HepG2 (cell line): ENCODE measurements around the gene MORN3. TPM values are rescaled to one million over a fixed set of nuclear protein-coding genes. Genes with fewer than 3 reads are reported as not detected.
A peak's percentile ranks its signal among the peaks of the same experiment; 100 is the strongest.

Experiments used
- ATAC-seq: fragments of 200-7000 bp; cut with Tn5 transposase; 3 replicates; pipeline ENCODE4 v1.9.1; 2020; ENCODE audit warnings: mild to moderate bottlenecking, moderate library complexity
- BruUV-seq: library from RNA; stranded (reverse); fragments of 400-500 nt; replicated peaks from 2 replicates; lab custom pipeline; 2021; lab: Mats Ljungman, UMichigan
- CTCF ChIA-PET: fragments of 300-600 bp; formaldehyde crosslinking; extraction: SDS; loops from one replicate; lab custom pipeline; 2021; ENCODE audit warnings: low total read pairs, inconsistent platforms, low intra/inter-chr PET ratio; lab: Yijun Ruan, JAX
- POLR2A ChIA-PET: fragments of 350-600 bp; sonication (Branson Sonifier 250); formaldehyde crosslinking; loops from one replicate; lab custom pipeline; 2020; ENCODE audit warnings: antibody characterized with exemption, inconsistent platforms; lab: Yijun Ruan, JAX
- DNase-seq: peaks from one replicate; pipeline ENCODE4 v3.0.0-alpha.2; 2015; ENCODE audit warnings: low spot score
- FAIRE-seq: peaks from 3 replicates; lab custom pipeline; 2011; peaks lifted over from hg19 to GRCh38; lab: Jason Lieb, UNC
- H2AFZ ChIP-seq: one replicate; pipeline ENCODE4 v1.6.1; 2011; ENCODE audit warnings: low read length, inconsistent platforms
- H3K27ac ChIP-seq: fragments of 300-600 bp; 3 replicates; pipeline ENCODE4 v1.8.0; 2011; ENCODE audit warnings: mixed run types, mild to moderate bottlenecking, mixed read lengths, low read length, inconsistent platforms; ENCODE audit not compliant: insufficient read depth; ENCODE audit errors: extremely low read length
- H3K27me3 ChIP-seq, 2 experiments: fragments of 200-600 bp in 1 of 2; 2 replicates in 1 of 2; 3 replicates in 1 of 2; pipeline versions ENCODE4 v1.6.0 to v1.8.0; 2011; ENCODE audit warnings: low read length in 2 of 2, mild to moderate bottlenecking in 2 of 2, moderate library complexity in 2 of 2, inconsistent platforms in 1 of 2; ENCODE audit not compliant: insufficient read depth in 2 of 2, control insufficient read depth in 1 of 2
- H3K36me3 ChIP-seq, 2 experiments: fragments of 200-600 bp in 1 of 2; replicated peaks in 1 of 2; 2 replicates in 1 of 2; 3 replicates in 1 of 2; pipeline versions ENCODE4 v1.5.1 to v1.8.0; 2011; ENCODE audit warnings: low read length in 2 of 2, inconsistent platforms in 1 of 2; ENCODE audit not compliant: insufficient read depth in 2 of 2, control insufficient read depth in 1 of 2
- H3K4me1 ChIP-seq: 2 replicates; pipeline ENCODE4 v1.5.1; 2012; ENCODE audit warnings: low read length, inconsistent platforms; ENCODE audit not compliant: insufficient read depth
- H3K4me2 ChIP-seq: 2 replicates; pipeline ENCODE4 v1.6.0; 2011; ENCODE audit warnings: low read depth, low read length, inconsistent platforms
- H3K4me3 ChIP-seq, 3 experiments: fragments of 200-600 bp in 1 of 3; sonication (generic), shearing (Covaris generic) in 1 of 3; replicated peaks in 1 of 3; 2 replicates each; pipeline ENCODE4 v1.5.1; 2011 to 2016; ENCODE audit warnings: low read length in 3 of 3, inconsistent platforms in 2 of 3, low read depth in 2 of 3, mild to moderate bottlenecking in 2 of 3, control low read depth in 1 of 3, mixed read lengths in 1 of 3; ENCODE audit not compliant: insufficient read depth in 1 of 3
- H3K79me2 ChIP-seq: one replicate; pipeline ENCODE4 v1.6.1; 2011; ENCODE audit warnings: low read length, inconsistent platforms; ENCODE audit not compliant: insufficient read depth
- H3K9ac ChIP-seq: 2 replicates; pipeline ENCODE4 v1.6.0; 2011; ENCODE audit warnings: mild to moderate bottlenecking, low read depth, low read length, inconsistent platforms; ENCODE audit not compliant: insufficient read depth
- H3K9me3 ChIP-seq: 2 replicates; pipeline ENCODE4 v1.5.1; 2012; ENCODE audit warnings: mild to moderate bottlenecking, low read length
- H4K20me1 ChIP-seq: 2 replicates; pipeline ENCODE4 v1.6.0; 2011; ENCODE audit warnings: inconsistent platforms, mild to moderate bottlenecking, low read length, moderate library complexity; ENCODE audit not compliant: insufficient read depth
- CBX2 ChIP-seq, 2 experiments: fragments of 200-600 bp in 1 of 2; sonication (generic); formaldehyde crosslinking in 1 of 2; IDR thresholded peaks; 2 replicates each; pipeline versions ENCODE4 v1.7.0 to v1.8.1; 2018 to 2022; ENCODE audit warnings: low read depth in 2 of 2, low read length in 1 of 2, mild to moderate bottlenecking in 1 of 2, missing genetic modification reagents in 1 of 2
- MEF2D ChIP-seq: sonication (generic); formaldehyde crosslinking; IDR thresholded peaks from 2 replicates; pipeline ENCODE4 v1.5.1; 2020; ENCODE audit warnings: mild to moderate bottlenecking, missing genetic modification reagents
- SMAD3 ChIP-seq: sonication (generic); formaldehyde crosslinking; IDR thresholded peaks from 2 replicates; pipeline ENCODE4 v1.4.0; 2020; ENCODE audit warnings: missing genetic modification reagents
- ZFP41 ChIP-seq: sonication (generic); formaldehyde crosslinking; IDR thresholded peaks from 2 replicates; pipeline ENCODE4 v1.4.0; 2020; ENCODE audit warnings: mild to moderate bottlenecking, missing genetic modification reagents, borderline replicate concordance
- ZNF674 ChIP-seq: sonication (generic); formaldehyde crosslinking; IDR thresholded peaks from 2 replicates; pipeline ENCODE4 v1.5.0; 2020; ENCODE audit warnings: low read depth, mild to moderate bottlenecking, missing genetic modification reagents
- WGBS: methylation state at CpG from one replicate; pipeline ENCODE4 v1.1.6; 2017; ENCODE audit warnings: low lambda C conversion rate; 5-methylcytosine and 5-hydroxymethylcytosine counted together
- in situ Hi-C: cut with HindIII; loops from 2 replicates; pipeline ENCODE4 v1.10.0; 2017; ENCODE audit warnings: low pct_unique_long_range_greater_than_20kb; ENCODE audit not compliant: extremely low pct_ligation_motif_present
- intact Hi-C: fragments of 100-400 bp; cut with micrococcal nuclease; formaldehyde crosslinking; loops from one replicate; pipeline ENCODE4 v1.10.0; 2022; ENCODE audit not compliant: unreplicated experiment
- polyA plus RNA-seq, 8 experiments: library from polyadenylated mRNA; depleted of rRNA in 3 of 8; stranded (reverse) in 7 of 8; unstranded in 1 of 8; fragments of >200 nt; fragmentation: Illumina TruSeq in 4 of 8; extraction: Trizol in 4 of 8; gene quantifications; 2 replicates each; pipeline versions ENCODE4 v1.2.1 to v1.2.3, GENCODE V29; 2011 to 2016; ENCODE audit warnings: low read depth in 4 of 8, missing spikeins in 1 of 8, mixed read lengths in 1 of 8; ENCODE audit not compliant: insufficient read depth in 1 of 8
- total RNA-seq, 5 experiments: library from RNA; depleted of rRNA; stranded (reverse); fragments of >200 nt; fragmentation: Illumina TruSeq; extraction: Trizol; gene quantifications; 2 replicates each; pipeline ENCODE4 v1.2.3, GENCODE V29; 2016; ENCODE audit warnings: low read depth in 1 of 5
- TF ChIP-seq, protein P1 (sequence below): sonication (generic); formaldehyde crosslinking; IDR thresholded peaks from 2 replicates; pipeline ENCODE4 v1.4.0; 2020; ENCODE audit warnings: mild to moderate bottlenecking, missing genetic modification reagents

MORN3 gene
- total and polyA plus RNA-seq, 2 of the 13 experiments (the other 11 are each of a cell fraction or from before 2014, with no cell fraction given) = 1.1 to 2.0 TPM

DNA sequence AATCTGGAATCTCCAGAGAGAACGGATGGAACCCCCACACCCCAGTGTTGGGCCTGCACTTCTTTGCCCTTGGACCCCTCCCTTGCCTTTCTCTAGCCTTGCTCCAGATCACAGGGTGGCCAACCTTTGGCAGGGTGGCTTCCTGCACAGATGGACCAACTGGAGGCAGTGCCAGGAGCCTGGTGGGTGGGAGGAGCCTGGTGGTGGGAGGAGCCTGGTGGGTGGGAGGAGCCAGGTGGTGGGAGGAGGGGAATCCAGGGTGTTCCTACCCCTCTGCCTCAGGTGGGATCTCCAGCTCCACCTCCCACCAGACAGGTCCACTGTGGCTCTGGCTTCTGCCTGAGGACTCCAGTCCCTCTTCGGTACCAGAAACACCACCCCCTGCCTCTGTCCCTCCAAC is 58.1 kb downstream of the MORN3 start:
- H2AFZ ChIP-seq = no peak overlapping the region

DNA sequence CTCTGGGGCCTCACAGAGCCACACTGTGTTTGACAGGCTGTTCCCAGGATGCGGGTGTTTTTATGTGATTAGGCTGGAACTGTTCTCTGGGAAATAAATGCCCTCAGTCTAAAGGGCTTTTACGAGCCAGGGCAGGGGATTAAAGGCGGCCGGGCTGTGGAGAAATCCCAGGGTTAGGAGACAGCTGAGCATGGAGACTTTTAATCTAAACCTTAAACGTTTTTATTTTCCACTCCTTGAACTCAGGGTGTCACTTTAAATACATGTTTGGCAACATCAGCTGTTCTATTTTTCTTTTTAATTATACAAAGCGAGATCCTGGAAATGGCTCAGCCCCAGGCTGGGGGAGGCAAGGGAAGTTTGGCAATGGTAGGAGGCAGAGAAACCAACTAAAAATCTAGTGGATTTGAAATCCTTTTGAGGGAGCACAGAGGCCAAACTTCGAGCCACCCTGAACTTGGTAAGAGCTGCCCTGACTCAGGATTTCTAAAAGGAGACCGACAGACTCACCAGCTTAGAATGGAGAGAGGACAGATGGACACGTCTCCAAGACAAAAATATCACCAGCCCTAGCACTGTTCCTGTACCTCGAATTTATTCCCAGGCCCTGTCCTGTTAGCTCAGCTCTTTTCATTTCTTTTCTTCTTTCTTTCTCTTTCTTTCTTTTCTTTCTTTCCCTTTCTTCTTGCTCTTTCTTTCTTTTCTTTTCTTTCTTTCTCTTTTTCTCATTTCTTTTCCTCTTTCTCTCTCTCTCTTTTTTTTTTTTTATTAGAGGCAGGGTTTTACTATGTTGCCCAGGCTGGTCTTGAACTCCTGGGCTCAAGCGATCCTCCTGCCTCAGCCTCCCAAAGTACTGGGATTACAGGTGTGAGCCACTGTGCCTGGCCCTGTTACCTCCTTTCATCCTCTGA is 59.0 kb downstream of the MORN3 start:
- BruUV-seq = no TSS peak
- ChIA-PET POLR2A (no interaction called here), CTCF (no interaction called here)
- no peak for TF ChIP-seq ZNF674 (CRISPR knock-in tag)
- no peak for TF ChIP-seq ZFP41
- TF ChIP-seq CBX2 (IDR thresholded peaks at IDR 0.05; ENCODE audit: low read depth, low read length) = no peak
- no peak for TF ChIP-seq CBX2 (CRISPR knock-in tag; IDR thresholded peaks at IDR 0.05; ENCODE audit: low read depth)
- TF ChIP-seq, protein P1, sequence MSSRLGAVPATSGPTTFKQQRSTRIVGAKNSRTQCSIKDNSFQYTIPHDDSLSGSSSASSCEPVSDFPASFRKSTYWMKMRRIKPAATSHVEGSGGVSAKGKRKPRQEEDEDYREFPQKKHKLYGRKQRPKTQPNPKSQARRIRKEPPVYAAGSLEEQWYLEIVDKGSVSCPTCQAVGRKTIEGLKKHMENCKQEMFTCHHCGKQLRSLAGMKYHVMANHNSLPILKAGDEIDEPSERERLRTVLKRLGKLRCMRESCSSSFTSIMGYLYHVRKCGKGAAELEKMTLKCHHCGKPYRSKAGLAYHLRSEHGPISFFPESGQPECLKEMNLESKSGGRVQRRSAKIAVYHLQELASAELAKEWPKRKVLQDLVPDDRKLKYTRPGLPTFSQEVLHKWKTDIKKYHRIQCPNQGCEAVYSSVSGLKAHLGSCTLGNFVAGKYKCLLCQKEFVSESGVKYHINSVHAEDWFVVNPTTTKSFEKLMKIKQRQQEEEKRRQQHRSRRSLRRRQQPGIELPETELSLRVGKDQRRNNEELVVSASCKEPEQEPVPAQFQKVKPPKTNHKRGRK = 0 out of 2 replicates have a peak, but pooled peaks have one; percentile 43
- Histone ChIP-seq H3K9me3 (no peaks in the 10 kb centered on the region), H3K4me1 (peaks cover 32% of the 10 kb centered on the region), H3K36me3 (no peaks in the 10 kb centered on the region), H3K4me3 (peak overlapping the region in 2 of 3 experiments; percentile 6 to 15; a peak in 2 of 6 replicates), H3K79me2 (no peaks in the 10 kb centered on the region), H3K27me3 (peaks cover 0 to 1% of the 10 kb centered on the region in 2 experiments; a peak in 1 of 5 replicates), H3K27ac (no peak overlapping the region), H3K4me2 (peak overlapping the region; percentile 57), H4K20me1 (no peaks in the 10 kb centered on the region), H2AFZ (peak overlapping the region; percentile 68), H3K9ac (peak overlapping the region; percentile 26; the same call in 1 of the 2 replicates)
- in situ Hi-C loops = no loop called here
- 14% methylated on average over 10 of the region's 11 CpGs for WGBS
- FAIRE-seq = peak; percentile 8
- intact Hi-C loops = no loop called here
- ATAC-seq = peak; percentile 69
- DNase-seq = no peak

More for the DNA sequence above, 58.1 kb downstream of the MORN3 start:
- Histone ChIP-seq H3K27ac (no peak overlapping the region), H3K4me3 (no peak overlapping the region), H3K9me3 (no peaks in the 10 kb centered on the region), H4K20me1 (no peaks in the 10 kb centered on the region), H3K9ac (no peak overlapping the region), H3K36me3 (no peaks in the 10 kb centered on the region), H3K4me2 (no peak overlapping the region), H3K79me2 (no peaks in the 10 kb centered on the region), H3K27me3 (peaks cover 0 to 1% of the 10 kb centered on the region in 2 experiments; a peak in 1 of 5 replicates), H3K4me1 (peaks cover 39% of the 10 kb centered on the region)
- intact Hi-C loops (no loop called here), in situ Hi-C loops (no loop called here)
- BruUV-seq = no TSS peak
- WGBS = 91% methylated on average over 1 of the region's 2 CpGs
- FAIRE-seq (no peak), DNase-seq (no peak), ATAC-seq (peak; percentile 44)
- CTCF ChIA-PET = no interaction called here
- POLR2A ChIA-PET = no interaction called here
- TF ChIP-seq MEF2D = 0 out of 2 replicates have a peak, but pooled peaks have one; percentile 20
- TF ChIP-seq SMAD3 (CRISPR knock-in tag) = no peak
